Upper lobe of left lung (tissue), 4 donors: Measurements from ENCODE around the gene PSMB9.

Experiments used
- CTCF ChIP-seq, 6 experiments: fragments of 450-650 bp in 4 of 6; fragments of 200-600 bp in 2 of 6; sonication (generic) in 2 of 6; IDR thresholded peaks; one replicate each; pipeline ENCODE4 v1.5.1; 2016 to 2019; ENCODE audit warnings: antibody characterized with exemption in 6 of 6
- EP300 ChIP-seq, 4 donors: sonication (generic); formaldehyde crosslinking; IDR thresholded peaks; one replicate each; pipeline ENCODE4 v1.5.1; 2017; ENCODE audit warnings: antibody characterized with exemption in 4 of 4, control low read depth in 2 of 4
- POLR2A ChIP-seq, 4 donors: fragments of 450-650 bp; IDR thresholded peaks; one replicate each; pipeline ENCODE4 v1.5.1; 2016 to 2017; ENCODE audit warnings: antibody characterized with exemption in 4 of 4, mild to moderate bottlenecking in 2 of 4
- POLR2AphosphoS5 ChIP-seq, 2 donors: sonication (generic); formaldehyde crosslinking; IDR thresholded peaks; one replicate each; pipeline ENCODE4 v1.5.1; 2017; ENCODE audit warnings: antibody characterized with exemption in 2 of 2

- TF ChIP-seq POLR2A (IDR thresholded peaks at IDR 0.05) (no peak), EP300 (IDR thresholded peaks at IDR 0.05) (no peak), POLR2AphosphoS5 (IDR thresholded peaks at IDR 0.05) (no peak), CTCF (IDR thresholded peaks at IDR 0.05) (no peak)
Observed at GRCh38 chr6:32809171-32809570, 44.8 kb upstream of the PSMB9 start.
